GM08714 (cell line): Measurements from ENCODE around the gene LONP2.

Experiments
- H3K4me3 ChIP-seq: fragments of 200-500 bp; sonication (Bioruptor generic); 2 replicates; pipeline ENCODE4 v1.5.1; 2014; ENCODE audit warnings: mild to moderate bottlenecking, low read length, inconsistent platforms
- ZNF274 ChIP-seq: IDR thresholded peaks from 2 replicates; pipeline ENCODE4 v1.6.1; 2012; ENCODE audit warnings: mild to moderate bottlenecking, low read depth, low read length

The LONP2 gene

GRCh38 chr16:48252013-48252412 is 7.9 kb downstream of the LONP2 start:
- TF ChIP-seq ZNF274 = no peak
- no peak overlapping the region for H3K4me3 ChIP-seq

DNA sequence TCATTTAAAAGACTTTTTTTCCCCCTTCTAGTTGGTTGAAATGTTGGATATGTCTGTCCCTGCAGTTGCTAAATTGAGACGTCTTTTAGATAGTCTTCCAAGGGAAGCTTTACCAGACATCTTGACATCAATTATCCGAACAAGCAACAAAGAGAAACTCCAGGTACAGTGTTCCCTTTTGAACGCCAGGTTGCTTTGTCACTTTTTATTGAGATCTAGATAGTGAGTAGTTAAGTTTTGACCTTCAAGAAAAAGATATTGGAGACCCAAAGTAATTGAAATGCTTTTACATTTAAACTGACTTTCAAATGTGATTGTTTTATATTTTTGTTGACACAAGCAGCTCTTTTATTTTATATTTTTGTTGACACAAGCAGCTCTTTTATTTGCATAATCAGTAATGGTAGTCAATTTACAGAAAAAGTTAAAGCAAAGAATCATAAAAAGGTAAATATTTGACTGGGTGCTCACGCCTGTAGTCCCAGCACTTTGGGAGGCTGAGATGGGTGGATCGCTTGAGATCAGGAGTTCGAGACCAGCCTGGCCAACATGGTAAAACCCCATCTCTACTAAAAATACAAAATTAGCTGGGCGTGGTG is 12.6 kb downstream of the LONP2 start:
- no peak for TF ChIP-seq ZNF274
- H3K4me3 ChIP-seq = no peak overlapping the region

GRCh38 chr16:48261569-48261968 is 17.5 kb downstream of the LONP2 start:
- H3K4me3 ChIP-seq = no peak overlapping the region
- no peak for TF ChIP-seq ZNF274

DNA sequence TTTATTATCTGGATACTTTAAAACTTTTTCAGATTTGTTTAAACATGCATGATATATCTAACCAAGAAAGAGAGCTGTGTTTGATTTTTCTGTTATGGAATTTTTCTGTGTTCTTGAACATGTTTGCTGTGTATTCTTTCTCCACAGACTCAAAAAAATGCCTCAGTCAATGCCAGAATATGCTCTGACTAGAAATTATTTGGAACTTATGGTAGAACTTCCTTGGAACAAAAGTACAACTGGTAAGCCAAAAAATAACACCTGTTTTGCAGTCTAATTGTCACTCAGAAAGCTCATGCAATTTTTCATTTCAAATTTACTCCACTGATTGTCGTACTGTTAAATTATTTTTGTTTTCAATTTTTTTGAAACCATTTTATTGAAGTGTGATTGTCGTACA is 18.5 kb downstream of the LONP2 start:
- no peak for TF ChIP-seq ZNF274
- H3K4me3 ChIP-seq = no peak overlapping the region

DNA sequence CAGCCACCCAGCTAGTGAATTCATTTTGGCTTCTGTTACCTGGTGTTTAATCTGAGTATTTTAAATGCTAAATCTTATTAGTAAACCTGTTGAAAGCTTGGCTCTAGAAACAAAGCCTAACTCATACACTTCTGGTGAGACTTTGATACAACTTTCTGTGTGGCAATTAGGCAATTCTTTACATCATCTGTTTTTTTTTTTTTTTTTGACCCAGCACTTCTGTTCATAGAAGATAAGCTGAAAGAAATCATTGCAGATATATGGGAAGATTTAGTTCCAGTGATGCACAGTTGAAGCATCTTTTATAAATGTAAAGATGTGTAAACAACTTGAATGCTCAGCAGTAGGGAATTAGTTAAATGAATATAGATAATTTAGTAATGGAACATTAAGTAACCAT is 24.9 kb downstream of the LONP2 start:
- H3K4me3 ChIP-seq = no peak overlapping the region
- TF ChIP-seq ZNF274 = no peak

DNA sequence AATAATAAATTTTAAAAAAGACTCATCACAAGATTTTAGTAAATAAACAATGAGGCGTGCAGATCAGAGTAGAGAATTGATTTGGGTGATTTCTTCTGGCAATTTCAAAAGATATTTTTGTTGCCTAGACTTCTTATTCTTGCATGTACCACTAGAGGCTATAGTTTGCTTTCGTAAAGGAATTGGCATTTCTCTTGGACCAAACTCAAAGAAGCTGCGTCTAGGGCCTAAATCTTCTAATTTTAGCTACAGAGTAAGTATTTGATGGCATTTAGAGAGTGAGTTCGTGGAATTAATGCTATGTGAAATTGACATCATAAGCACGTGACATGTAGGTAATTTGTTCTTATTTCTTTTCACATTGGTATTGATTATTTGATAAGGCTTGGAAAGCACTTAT is 27.6 kb downstream of the LONP2 start:
- TF ChIP-seq ZNF274 = no peak
- no peak overlapping the region for H3K4me3 ChIP-seq

- H3K4me3 ChIP-seq = no peak overlapping the region
- TF ChIP-seq ZNF274 = no peak
Measured at GRCh38 chr16:48272837-48273421, 28.8 kb downstream of the LONP2 start.

GRCh38 chr16:48274476-48274875 is 30.4 kb downstream of the LONP2 start:
- TF ChIP-seq ZNF274 = no peak
- H3K4me3 ChIP-seq = no peak overlapping the region

GRCh38 chr16:48276102-48276501 is 32.0 kb downstream of the LONP2 start:
- no peak for TF ChIP-seq ZNF274
- no peak overlapping the region for H3K4me3 ChIP-seq

- no peak overlapping the region for H3K4me3 ChIP-seq
- TF ChIP-seq ZNF274 = no peak
Measured at GRCh38 chr16:48277158-48277557, 33.1 kb downstream of the LONP2 start.

- no peak overlapping the region for H3K4me3 ChIP-seq
- no peak for TF ChIP-seq ZNF274
Measured at GRCh38 chr16:48279199-48279598, 35.1 kb downstream of the LONP2 start.

DNA sequence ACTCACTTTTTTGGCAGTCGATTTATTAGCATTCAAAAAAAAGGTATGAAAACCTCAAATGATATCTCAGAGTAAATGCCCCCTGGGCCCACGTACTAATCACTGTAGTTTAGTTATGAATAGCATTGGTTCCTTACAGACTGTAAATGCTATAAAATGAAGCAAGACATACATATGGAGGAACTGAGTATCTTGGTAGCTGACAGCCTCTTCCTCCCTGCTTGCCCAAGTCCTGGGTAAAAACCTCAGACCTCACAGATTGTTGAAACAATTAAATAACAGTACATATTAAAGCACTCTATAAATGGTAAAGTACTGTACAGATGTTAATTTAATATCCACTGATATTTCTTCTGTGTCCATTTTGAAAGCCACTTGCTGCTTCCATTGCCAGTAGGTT is 36.4 kb downstream of the LONP2 start:
- TF ChIP-seq ZNF274 = no peak

GRCh38 chr16:48282636-48283263 is 38.6 kb downstream of the LONP2 start:
- no peak overlapping the region for H3K4me3 ChIP-seq
- TF ChIP-seq ZNF274 = no peak

More for the DNA sequence above, 36.4 kb downstream of the LONP2 start:
- H3K4me3 ChIP-seq = no peak overlapping the region

GRCh38 chr16:48284772-48285409 is 40.8 kb downstream of the LONP2 start:
- H3K4me3 ChIP-seq = no peak overlapping the region
- TF ChIP-seq ZNF274 = no peak

DNA sequence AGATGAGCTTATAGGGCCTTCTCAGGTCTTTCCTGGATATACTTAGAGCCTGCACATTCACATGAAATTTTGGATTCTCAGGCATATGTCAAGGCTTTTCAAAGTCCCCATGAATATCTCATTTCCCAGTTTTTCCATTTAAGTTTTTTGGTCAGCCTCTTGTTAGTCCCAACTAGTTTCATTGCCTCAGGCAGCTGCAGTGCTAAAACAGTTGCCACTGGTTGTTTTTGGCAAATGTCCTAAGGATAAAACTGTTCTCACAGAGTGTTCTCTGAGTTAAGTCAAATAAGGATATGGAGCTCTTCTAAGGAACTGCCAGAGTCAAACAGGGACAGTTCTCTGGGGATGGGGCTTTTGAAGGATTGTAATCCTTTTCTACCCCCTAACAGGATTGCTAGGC is 43.1 kb downstream of the LONP2 start:
- no peak for TF ChIP-seq ZNF274
- no peak overlapping the region for H3K4me3 ChIP-seq
